ENCODE results near the gene SMAD4. TPM values are rescaled to one million over a fixed set of nuclear protein-coding genes. Genes with fewer than 3 reads are reported as not detected.

The SMAD4 gene
- total and polyA plus RNA-seq, 2 donors (not counting 3 experiments of a cell fraction or from before 2014, with no cell fraction given): 63.5 to 82.8 TPM

DNA sequence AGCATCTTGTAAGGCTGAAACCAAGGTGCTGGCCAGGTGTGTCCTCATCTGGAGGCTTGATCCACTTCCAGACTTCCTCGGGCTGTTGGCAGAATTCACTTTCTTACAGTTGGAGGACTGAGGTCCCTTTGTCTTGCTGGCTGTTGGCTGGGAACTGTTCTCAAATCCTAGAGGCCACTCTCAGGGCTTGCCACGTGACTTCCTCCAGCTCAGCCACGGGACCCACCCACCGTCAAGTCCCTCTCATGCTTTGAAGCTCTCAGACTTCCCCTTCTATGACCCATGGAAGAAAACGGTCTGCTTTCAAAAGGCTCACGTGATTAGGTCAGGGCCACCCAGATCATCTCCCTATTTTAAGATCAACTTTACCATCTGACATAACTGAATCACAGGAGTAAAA, 77.1 kb downstream of the SMAD4 start:
- dilution Hi-C loops (cut with MboI; ENCODE audit: extremely low pct_ligation_motif_present, low sequenced_read_pairs): no loop called here
- H3K9me1 ChIP-seq (replicated peaks; ENCODE audit: control insufficient read depth, extremely low read depth, insufficient read depth, low read length): no peaks in the 10 kb centered on the region
- CTCF ChIA-PET: interaction anchor here (1.7 kb wide), 1 partner anchor 288 kb away, joined by 6 read pairs; no protein-coding TSS in a partner anchor

More for the DNA sequence above, 77.1 kb downstream of the SMAD4 start:
- intact Hi-C loops (cut with micrococcal nuclease): no loop called here
- Histone ChIP-seq H4K20me1 (replicated peaks; ENCODE audit: control insufficient read depth, extremely low read depth, insufficient read depth, low read length) (no peaks in the 10 kb centered on the region), H3K4me1 (ENCODE audit: control insufficient read depth, extremely low read depth, insufficient read depth, low read length) (peaks cover 9% of the 10 kb centered on the region), H3K9ac (replicated peaks; ENCODE audit: extremely low read depth, insufficient read depth, low read length) (no peak overlapping the region), H3K9me3 (replicated peaks; ENCODE audit: control insufficient read depth, insufficient read depth, low read length) (no peaks in the 10 kb centered on the region), H3K27ac (ENCODE audit: insufficient read depth, low read depth, low read length) (no peak overlapping the region), H3K4me2 (ENCODE audit: insufficient read depth, low read length) (no peak overlapping the region), H3K27me3 (ENCODE audit: control insufficient read depth in 2 of 2, insufficient read depth in 2 of 2, low read length in 2 of 2) (no peaks in the 10 kb centered on the region), H3K79me2 (ENCODE audit: control insufficient read depth, insufficient read depth, low read length) (no peaks in the 10 kb centered on the region), H3K4me3 (replicated peaks in 1 of 3; ENCODE audit: insufficient read depth in 1 of 3, low read depth in 1 of 3, low read length in 3 of 3) (no peak overlapping the region), H3K36me3 (ENCODE audit: control insufficient read depth in 2 of 2, extremely low read depth in 1 of 2, insufficient read depth in 2 of 2, low read length in 2 of 2) (no peaks in the 10 kb centered on the region), H2AFZ (ENCODE audit: low read depth, low read length) (no peak overlapping the region)
- FAIRE-seq: no peak
- DNase-seq (ENCODE audit: low read depth, low spot score): no peak
- no TSS peak for BruUV-seq (replicated peaks)
- POLR2A ChIA-PET: no interaction called here
- TF ChIP-seq, protein P1, sequence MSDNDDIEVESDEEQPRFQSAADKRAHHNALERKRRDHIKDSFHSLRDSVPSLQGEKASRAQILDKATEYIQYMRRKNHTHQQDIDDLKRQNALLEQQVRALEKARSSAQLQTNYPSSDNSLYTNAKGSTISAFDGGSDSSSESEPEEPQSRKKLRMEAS (IDR thresholded peaks at IDR 0.05; ENCODE audit: insufficient read depth, insufficient read length): no peak
- TF ChIP-seq, protein P2, sequence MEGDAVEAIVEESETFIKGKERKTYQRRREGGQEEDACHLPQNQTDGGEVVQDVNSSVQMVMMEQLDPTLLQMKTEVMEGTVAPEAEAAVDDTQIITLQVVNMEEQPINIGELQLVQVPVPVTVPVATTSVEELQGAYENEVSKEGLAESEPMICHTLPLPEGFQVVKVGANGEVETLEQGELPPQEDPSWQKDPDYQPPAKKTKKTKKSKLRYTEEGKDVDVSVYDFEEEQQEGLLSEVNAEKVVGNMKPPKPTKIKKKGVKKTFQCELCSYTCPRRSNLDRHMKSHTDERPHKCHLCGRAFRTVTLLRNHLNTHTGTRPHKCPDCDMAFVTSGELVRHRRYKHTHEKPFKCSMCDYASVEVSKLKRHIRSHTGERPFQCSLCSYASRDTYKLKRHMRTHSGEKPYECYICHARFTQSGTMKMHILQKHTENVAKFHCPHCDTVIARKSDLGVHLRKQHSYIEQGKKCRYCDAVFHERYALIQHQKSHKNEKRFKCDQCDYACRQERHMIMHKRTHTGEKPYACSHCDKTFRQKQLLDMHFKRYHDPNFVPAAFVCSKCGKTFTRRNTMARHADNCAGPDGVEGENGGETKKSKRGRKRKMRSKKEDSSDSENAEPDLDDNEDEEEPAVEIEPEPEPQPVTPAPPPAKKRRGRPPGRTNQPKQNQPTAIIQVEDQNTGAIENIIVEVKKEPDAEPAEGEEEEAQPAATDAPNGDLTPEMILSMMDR (IDR thresholded peaks at IDR 0.05; ENCODE audit: extremely low read depth in 1 of 2, insufficient read depth in 1 of 2, low read depth in 1 of 2, low read length in 2 of 2): no peak
- TF ChIP-seq JUN (IDR thresholded peaks at IDR 0.05; ENCODE audit: borderline replicate concordance, insufficient read depth, insufficient read length, low read depth) (no peak), EZH2 (IDR thresholded peaks at IDR 0.05; ENCODE audit: borderline replicate concordance, low read depth, low read length, severe bottlenecking) (no peak), GATA2 (IDR thresholded peaks at IDR 0.05; ENCODE audit: insufficient read depth, insufficient read length, low read depth, low read length) (no peak), FOS (IDR thresholded peaks at IDR 0.05; ENCODE audit: borderline replicate concordance, insufficient read depth, low read length) (no peak), POLR2A (IDR thresholded peaks at IDR 0.05; ENCODE audit: low read depth, low read length) (no peak), POLR2AphosphoS5 (IDR thresholded peaks at IDR 0.05; ENCODE audit: insufficient read depth, low read depth, low read length) (no peak), MYC (IDR thresholded peaks at IDR 0.05; ENCODE audit: low read depth, low read length) (no peak)
